Liver (tissue), 9 donors: ENCODE data around the gene DCP2. TPM values are rescaled to one million over a fixed set of nuclear protein-coding genes. Genes with fewer than 3 reads are reported as not detected.

ENCODE experiments used
- DNase-seq: peaks from one replicate; pipeline ENCODE4 v3.0.0-alpha.2; 2017; ENCODE audit warnings: low spot score
- H3K27ac ChIP-seq, 2 donors: one replicate each; pipeline ENCODE4 v1.7.0; 2013; ENCODE audit warnings: inconsistent platforms in 2 of 2, low read length in 2 of 2, control low read depth in 1 of 2, low read depth in 1 of 2, mild to moderate bottlenecking in 1 of 2
- H3K27me3 ChIP-seq, 4 donors: one replicate each; pipeline versions ENCODE4 v1.6.1 to v1.7.0; 2013; ENCODE audit warnings: low read length in 3 of 4, inconsistent platforms in 1 of 4, mild to moderate bottlenecking in 1 of 4, moderate library complexity in 1 of 4; ENCODE audit not compliant: control insufficient read depth in 4 of 4, insufficient read depth in 4 of 4
- H3K36me3 ChIP-seq, 4 donors: one replicate each; pipeline versions ENCODE4 v1.6.1 to v1.7.0; 2013; ENCODE audit warnings: low read length in 3 of 4, mild to moderate bottlenecking in 3 of 4, low read depth in 1 of 4, moderate library complexity in 1 of 4; ENCODE audit not compliant: control insufficient read depth in 4 of 4, insufficient read depth in 3 of 4
- H3K4me1 ChIP-seq, 4 donors: one replicate each; pipeline versions ENCODE4 v1.6.1 to v1.7.0; 2013; ENCODE audit warnings: low read length in 3 of 4, mild to moderate bottlenecking in 3 of 4, moderate library complexity in 1 of 4; ENCODE audit not compliant: control insufficient read depth in 4 of 4, insufficient read depth in 4 of 4
- H3K4me3 ChIP-seq, 3 donors: one replicate each; pipeline versions ENCODE4 v1.6.1 to v1.7.0; 2013; ENCODE audit warnings: low read length in 3 of 3, control low read depth in 1 of 3, low read depth in 1 of 3, mild to moderate bottlenecking in 1 of 3
- H3K9ac ChIP-seq, 2 donors: one replicate each; pipeline ENCODE4 v1.7.0; 2013; ENCODE audit warnings: low read length in 2 of 2, mild to moderate bottlenecking in 2 of 2, moderate library complexity in 2 of 2, control low read depth in 1 of 2, low read depth in 1 of 2
- H3K9me3 ChIP-seq, 4 donors: one replicate each; pipeline versions ENCODE4 v1.6.1 to v1.7.0; 2013; ENCODE audit warnings: low read length in 3 of 4; ENCODE audit not compliant: control insufficient read depth in 4 of 4
- EGR1 ChIP-seq, 2 donors: IDR thresholded peaks; 2 replicates each; pipeline ENCODE4 v1.6.1; 2016 to 2018; ENCODE audit warnings: antibody characterized with exemption in 2 of 2, low read depth in 2 of 2
- FOXA1 ChIP-seq: IDR thresholded peaks from 2 replicates; pipeline ENCODE4 v1.6.1; 2016; ENCODE audit warnings: antibody characterized with exemption
- FOXA2 ChIP-seq: IDR thresholded peaks from 2 replicates; pipeline ENCODE4 v1.6.1; 2016; ENCODE audit warnings: antibody characterized with exemption
- GABPA ChIP-seq, 2 donors: IDR thresholded peaks in 1 of 2; conservative IDR thresholded peaks in 1 of 2; 2 replicates each; pipeline ENCODE4 v1.6.1; 2016; ENCODE audit warnings: antibody characterized with exemption in 2 of 2, mild to moderate bottlenecking in 1 of 2, moderate library complexity in 1 of 2
- HNF4A ChIP-seq, 2 donors: conservative IDR thresholded peaks; 2 replicates each; pipeline ENCODE4 v1.6.1; 2016; ENCODE audit warnings: antibody characterized with exemption in 2 of 2, mild to moderate bottlenecking in 2 of 2
- HNF4G ChIP-seq: IDR thresholded peaks from 2 replicates; pipeline ENCODE4 v1.6.1; 2016; ENCODE audit warnings: antibody characterized with exemption
- JUND ChIP-seq, 2 donors: IDR thresholded peaks; 2 replicates each; pipeline ENCODE4 v1.6.1; 2016; ENCODE audit warnings: antibody characterized with exemption in 2 of 2
- NR2F2 ChIP-seq: IDR thresholded peaks from 2 replicates; pipeline ENCODE4 v1.6.1; 2016; ENCODE audit warnings: antibody characterized with exemption
- RAD21 ChIP-seq, 2 donors: IDR thresholded peaks; 2 replicates each; pipeline ENCODE4 v1.6.1; 2016; ENCODE audit warnings: antibody characterized with exemption in 2 of 2, mild to moderate bottlenecking in 2 of 2
- RXRA ChIP-seq, 2 donors: IDR thresholded peaks; 2 replicates each; pipeline ENCODE4 v1.6.1; 2017 to 2018; ENCODE audit warnings: antibody characterized with exemption in 2 of 2, mild to moderate bottlenecking in 1 of 2
- SP1 ChIP-seq: IDR thresholded peaks from 2 replicates; pipeline ENCODE4 v1.6.1; 2018; ENCODE audit warnings: antibody characterized with exemption, mild to moderate bottlenecking
- TAF1 ChIP-seq: conservative IDR thresholded peaks from 2 replicates; pipeline ENCODE4 v1.6.1; 2016; ENCODE audit warnings: antibody characterized with exemption, mild to moderate bottlenecking
- YY1 ChIP-seq: IDR thresholded peaks from 2 replicates; pipeline ENCODE4 v1.6.1; 2016; ENCODE audit warnings: antibody characterized with exemption, mild to moderate bottlenecking
- WGBS: extraction: QIAGEN DNeasy Blood & Tissue Kit; methylation state at CpG from one replicate; pipeline ENCODE4 v1.1.7; 2013; 5-methylcytosine and 5-hydroxymethylcytosine counted together
- polyA plus RNA-seq, 2 donors: library from polyadenylated mRNA; stranded (reverse) in 1 of 2; unstranded in 1 of 2; fragments of 200-250 nt in 1 of 2; fragments of >200 nt in 1 of 2; fragmentation: Nextera tagmentation in 1 of 2; extraction: Ambion mirVana in 1 of 2; gene quantifications; one replicate each; pipeline versions ENCODE4 v1.2.1 to v1.2.3, GENCODE V29; 2013 to 2015
- total RNA-seq, 2 donors: library from RNA; depleted of rRNA; stranded (reverse); fragments of >200 nt; gene quantifications; one replicate each; pipeline ENCODE4 v1.2.3, GENCODE V29; 2014
- TF ChIP-seq, protein P1 (sequence below): IDR thresholded peaks from 2 replicates; pipeline ENCODE4 v1.6.1; 2016; ENCODE audit warnings: antibody characterized with exemption
- TF ChIP-seq, protein P2 (sequence below): IDR thresholded peaks from 2 replicates; pipeline ENCODE4 v1.6.1; 2016; ENCODE audit warnings: antibody characterized with exemption
- TF ChIP-seq, protein P3 (sequence below): fragments of 150-350 bp; IDR thresholded peaks from 2 replicates; pipeline ENCODE4 v1.5.1; 2017; ENCODE audit warnings: improper control_type of control experiment, low read depth, low read length; ENCODE audit not compliant: missing input control
- TF ChIP-seq, protein P4 (sequence below): IDR thresholded peaks from 2 replicates; pipeline ENCODE4 v1.6.1; 2016; ENCODE audit warnings: antibody characterized with exemption
- donor health status: healthy.
- donor health status: healthy.
- donor health status: healthy.
- donor health status: healthy.
- donor health status: healthy.

Gene DCP2
- total and polyA plus RNA-seq, 4 donors = 2.9 to 44.2 (median 12.4) TPM

DNA sequence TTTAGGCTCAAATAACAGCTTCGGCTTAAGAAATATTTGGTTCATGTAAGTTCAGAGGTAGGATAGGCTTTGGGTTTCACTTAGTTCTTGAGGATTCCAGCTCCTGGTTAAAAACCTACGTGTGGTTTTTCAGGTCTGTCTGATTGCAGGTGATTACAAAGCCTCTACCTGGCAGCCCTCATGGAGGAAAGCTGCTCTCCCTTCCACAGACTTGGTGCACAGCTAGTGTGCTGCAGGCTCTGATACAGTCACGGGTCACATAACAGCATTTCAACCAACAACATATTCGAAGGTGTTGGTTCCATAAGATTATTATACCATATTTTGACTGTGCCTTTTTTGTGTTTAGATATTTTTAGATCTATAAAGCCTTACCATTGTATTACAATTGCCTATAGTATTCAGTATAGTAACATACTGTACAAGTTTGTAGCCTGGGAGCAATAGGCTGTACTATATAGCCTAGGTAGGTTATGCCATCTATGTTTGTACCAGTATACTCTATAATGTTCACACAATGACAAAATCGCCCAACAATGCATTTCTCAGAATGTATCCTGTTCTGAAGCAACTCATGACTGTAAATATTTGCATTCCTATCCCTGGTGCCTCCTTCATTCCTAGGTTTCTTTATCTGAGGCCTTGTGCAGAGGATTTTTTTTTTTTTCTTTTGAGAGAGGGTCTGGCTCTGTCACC, 8.0 kb upstream of the DCP2 start (continued):
- TF ChIP-seq HNF4A (conservative IDR thresholded peaks at IDR 0.05) (no peak), TAF1 (no peak), JUND (IDR thresholded peaks at IDR 0.05) (no peak)
- TF ChIP-seq, protein P1, sequence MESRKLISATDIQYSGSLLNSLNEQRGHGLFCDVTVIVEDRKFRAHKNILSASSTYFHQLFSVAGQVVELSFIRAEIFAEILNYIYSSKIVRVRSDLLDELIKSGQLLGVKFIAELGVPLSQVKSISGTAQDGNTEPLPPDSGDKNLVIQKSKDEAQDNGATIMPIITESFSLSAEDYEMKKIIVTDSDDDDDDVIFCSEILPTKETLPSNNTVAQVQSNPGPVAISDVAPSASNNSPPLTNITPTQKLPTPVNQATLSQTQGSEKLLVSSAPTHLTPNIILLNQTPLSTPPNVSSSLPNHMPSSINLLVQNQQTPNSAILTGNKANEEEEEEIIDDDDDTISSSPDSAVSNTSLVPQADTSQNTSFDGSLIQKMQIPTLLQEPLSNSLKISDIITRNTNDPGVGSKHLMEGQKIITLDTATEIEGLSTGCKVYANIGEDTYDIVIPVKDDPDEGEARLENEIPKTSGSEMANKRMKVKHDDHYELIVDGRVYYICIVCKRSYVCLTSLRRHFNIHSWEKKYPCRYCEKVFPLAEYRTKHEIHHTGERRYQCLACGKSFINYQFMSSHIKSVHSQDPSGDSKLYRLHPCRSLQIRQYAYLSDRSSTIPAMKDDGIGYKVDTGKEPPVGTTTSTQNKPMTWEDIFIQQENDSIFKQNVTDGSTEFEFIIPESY = no peak

DNA sequence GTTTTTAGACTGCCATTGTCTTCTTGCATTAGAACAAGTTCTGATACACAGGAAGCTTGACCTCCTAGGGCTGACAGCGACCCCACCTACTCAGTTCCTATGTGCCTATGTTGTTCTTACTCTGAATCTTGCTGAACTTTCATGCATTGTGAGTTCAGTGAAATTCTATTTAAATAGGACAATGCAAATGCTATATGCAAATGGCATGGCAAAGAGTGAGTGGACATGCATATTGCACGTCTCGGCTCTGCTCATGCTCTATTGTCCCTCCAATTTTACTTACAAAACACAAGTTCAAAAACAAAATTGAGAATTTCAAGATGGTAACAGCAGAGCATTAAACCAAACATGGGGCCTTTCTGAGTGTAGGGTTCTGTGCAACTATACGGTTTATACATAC, 5.3 kb upstream of the DCP2 start:
- no peak overlapping the region for H3K27ac ChIP-seq
- no peaks in the 10 kb centered on the region for H3K27me3 ChIP-seq
- H3K9me3 ChIP-seq = no peaks in the 10 kb centered on the region
- DNase-seq = no peak
- WGBS = 96% methylated on average over 4 of the region's 4 CpGs
- H3K4me1 ChIP-seq = peaks cover 0 to 6% (median 3%) of the 10 kb centered on the region in 4 donors
- no peak overlapping the region for H3K4me3 ChIP-seq
- TF ChIP-seq YY1 (no peak), NR2F2 (no peak), RAD21 (IDR thresholded peaks at IDR 0.05) (no peak), TAF1 (no peak), GABPA (IDR thresholded peaks at IDR 0.05 in 1 of 2, conservative IDR thresholded peaks at IDR 0.05 in 1 of 2) (no peak), SP1 (no peak), EGR1 (IDR thresholded peaks at IDR 0.05; ENCODE audit: low read depth in 2 of 2) (no peak), HNF4G (no peak), HNF4A (conservative IDR thresholded peaks at IDR 0.05) (no peak), FOXA1 (no peak), JUND (IDR thresholded peaks at IDR 0.05) (no peak)
- TF ChIP-seq, protein P2, sequence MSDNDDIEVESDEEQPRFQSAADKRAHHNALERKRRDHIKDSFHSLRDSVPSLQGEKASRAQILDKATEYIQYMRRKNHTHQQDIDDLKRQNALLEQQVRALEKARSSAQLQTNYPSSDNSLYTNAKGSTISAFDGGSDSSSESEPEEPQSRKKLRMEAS = no peak
- TF ChIP-seq, protein P3, sequence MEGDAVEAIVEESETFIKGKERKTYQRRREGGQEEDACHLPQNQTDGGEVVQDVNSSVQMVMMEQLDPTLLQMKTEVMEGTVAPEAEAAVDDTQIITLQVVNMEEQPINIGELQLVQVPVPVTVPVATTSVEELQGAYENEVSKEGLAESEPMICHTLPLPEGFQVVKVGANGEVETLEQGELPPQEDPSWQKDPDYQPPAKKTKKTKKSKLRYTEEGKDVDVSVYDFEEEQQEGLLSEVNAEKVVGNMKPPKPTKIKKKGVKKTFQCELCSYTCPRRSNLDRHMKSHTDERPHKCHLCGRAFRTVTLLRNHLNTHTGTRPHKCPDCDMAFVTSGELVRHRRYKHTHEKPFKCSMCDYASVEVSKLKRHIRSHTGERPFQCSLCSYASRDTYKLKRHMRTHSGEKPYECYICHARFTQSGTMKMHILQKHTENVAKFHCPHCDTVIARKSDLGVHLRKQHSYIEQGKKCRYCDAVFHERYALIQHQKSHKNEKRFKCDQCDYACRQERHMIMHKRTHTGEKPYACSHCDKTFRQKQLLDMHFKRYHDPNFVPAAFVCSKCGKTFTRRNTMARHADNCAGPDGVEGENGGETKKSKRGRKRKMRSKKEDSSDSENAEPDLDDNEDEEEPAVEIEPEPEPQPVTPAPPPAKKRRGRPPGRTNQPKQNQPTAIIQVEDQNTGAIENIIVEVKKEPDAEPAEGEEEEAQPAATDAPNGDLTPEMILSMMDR = no peak
- TF ChIP-seq, protein P1 = no peak
- no peaks in the 10 kb centered on the region for H3K36me3 ChIP-seq
- no peak overlapping the region for H3K9ac ChIP-seq

DNA sequence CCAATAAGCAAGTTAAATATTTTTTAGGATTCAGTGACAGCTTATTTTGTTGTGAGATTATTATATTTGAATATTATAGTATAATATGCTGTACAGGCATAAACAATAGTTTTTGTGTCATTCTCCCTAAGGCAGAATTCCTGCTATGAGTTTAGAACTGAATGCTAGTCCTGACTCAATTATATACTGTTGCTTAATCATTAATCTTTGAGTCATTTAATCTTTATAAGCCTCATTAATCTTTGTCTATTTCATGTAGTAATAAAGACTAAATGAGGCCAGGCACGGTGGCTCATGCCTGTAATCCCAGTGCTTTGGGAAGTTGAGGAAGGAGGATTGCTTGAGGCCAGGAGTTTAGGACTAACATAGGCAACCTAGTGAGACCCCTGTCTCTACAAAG, 3.6 kb upstream of the DCP2 start:
- no peak overlapping the region for H3K9ac ChIP-seq
- DNase-seq = no peak
- WGBS = 81% methylated on average over 1 of the region's 1 CpG
- no peaks in the 10 kb centered on the region for H3K9me3 ChIP-seq
- peaks cover 0 to 12% (median 3%) of the 10 kb centered on the region in 4 donors for H3K4me1 ChIP-seq
- H3K27ac ChIP-seq = no peak overlapping the region
- no peak overlapping the region for H3K4me3 ChIP-seq
- no peaks in the 10 kb centered on the region for H3K27me3 ChIP-seq
- H3K36me3 ChIP-seq = no peaks in the 10 kb centered on the region
- TF ChIP-seq GABPA (IDR thresholded peaks at IDR 0.05 in 1 of 2, conservative IDR thresholded peaks at IDR 0.05 in 1 of 2) (no peak), EGR1 (IDR thresholded peaks at IDR 0.05; ENCODE audit: low read depth in 2 of 2) (no peak), YY1 (no peak), RAD21 (IDR thresholded peaks at IDR 0.05) (no peak), HNF4G (no peak), RXRA (IDR thresholded peaks at IDR 0.05) (no peak), FOXA2 (no peak), HNF4A (conservative IDR thresholded peaks at IDR 0.05) (no peak)
- TF ChIP-seq, protein P2 = no peak
- TF ChIP-seq, protein P4, sequence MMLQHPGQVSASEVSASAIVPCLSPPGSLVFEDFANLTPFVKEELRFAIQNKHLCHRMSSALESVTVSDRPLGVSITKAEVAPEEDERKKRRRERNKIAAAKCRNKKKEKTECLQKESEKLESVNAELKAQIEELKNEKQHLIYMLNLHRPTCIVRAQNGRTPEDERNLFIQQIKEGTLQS = no peak
- TF ChIP-seq, protein P1 = no peak
